ENCODE data around the gene ADAMTSL4.

DNA sequence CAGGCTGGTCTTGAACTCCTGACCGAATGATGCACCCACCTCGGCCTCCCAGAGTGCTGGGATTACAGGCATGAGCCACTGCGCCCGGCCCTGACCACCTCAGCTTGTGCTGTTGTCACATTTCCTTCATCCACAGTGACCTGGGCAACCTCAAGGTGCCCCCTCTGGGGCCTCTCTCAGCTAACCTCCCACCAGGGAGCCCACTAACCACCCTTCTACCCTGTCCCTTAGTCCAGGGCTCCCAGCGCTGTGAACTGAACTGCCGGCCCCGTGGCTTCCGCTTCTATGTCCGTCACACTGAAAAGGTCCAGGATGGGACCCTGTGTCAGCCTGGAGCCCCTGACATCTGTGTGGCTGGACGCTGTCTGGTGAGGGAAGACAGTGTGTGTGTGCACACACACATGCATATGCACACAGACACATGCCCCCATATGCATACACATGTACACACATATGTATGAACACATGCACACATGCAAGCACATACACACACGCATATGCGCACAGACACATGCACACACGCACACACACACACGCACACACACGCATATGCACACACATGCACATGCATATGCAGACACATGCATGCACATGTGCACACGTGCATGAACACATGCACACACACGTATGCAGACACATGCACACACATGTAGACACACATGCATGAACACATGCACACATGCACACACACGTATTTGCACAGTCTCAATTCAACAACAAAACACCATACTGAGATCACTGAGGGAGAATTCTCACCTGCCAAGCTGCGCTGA, 6.2 kb downstream of the ADAMTSL4 start:
- TF ChIP-seq CHD1 (IDR thresholded peaks at IDR 0.05; ENCODE audit: low read length) (no peak), POLR2A (conservative IDR thresholded peaks at IDR 0.05) (peak; percentile 58), SLC30A9 (CRISPR knock-in tag; IDR thresholded peaks at IDR 0.05) (no peak), CHD4 (IDR thresholded peaks at IDR 0.05; ENCODE audit: insufficient read depth, insufficient replicate concordance, low read depth, low read length, poor library complexity, severe bottlenecking) (no peak), CTCF (IDR thresholded peaks at IDR 0.05 in 2 of 3, conservative IDR thresholded peaks at IDR 0.05 in 1 of 3; ENCODE audit: insufficient read depth in 2 of 3, low read depth in 1 of 3, low read length in 3 of 3) (no peak), SPI1 (IDR thresholded peaks at IDR 0.05; ENCODE audit: borderline replicate concordance, low read depth, low read length) (no peak), MAFF (IDR thresholded peaks at IDR 0.05; ENCODE audit: low read length) (no peak), ZBTB7A (IDR thresholded peaks at IDR 0.05; ENCODE audit: borderline replicate concordance, control insufficient read depth, low read depth, low read length) (no peak), HMG20A (CRISPR knock-in tag; conservative IDR thresholded peaks at IDR 0.05) (no peak), GABPA (tag; conservative IDR thresholded peaks at IDR 0.05; ENCODE audit: low read depth) (no peak), HEY1 (CRISPR knock-in tag; IDR thresholded peaks at IDR 0.05; ENCODE audit: borderline replicate concordance) (no peak), BDP1 (IDR thresholded peaks at IDR 0.05; ENCODE audit: insufficient read depth, insufficient read length) (no peak), CREB5 (CRISPR knock-in tag; IDR thresholded peaks at IDR 0.05) (no peak)
- TF ChIP-seq, protein P1, sequence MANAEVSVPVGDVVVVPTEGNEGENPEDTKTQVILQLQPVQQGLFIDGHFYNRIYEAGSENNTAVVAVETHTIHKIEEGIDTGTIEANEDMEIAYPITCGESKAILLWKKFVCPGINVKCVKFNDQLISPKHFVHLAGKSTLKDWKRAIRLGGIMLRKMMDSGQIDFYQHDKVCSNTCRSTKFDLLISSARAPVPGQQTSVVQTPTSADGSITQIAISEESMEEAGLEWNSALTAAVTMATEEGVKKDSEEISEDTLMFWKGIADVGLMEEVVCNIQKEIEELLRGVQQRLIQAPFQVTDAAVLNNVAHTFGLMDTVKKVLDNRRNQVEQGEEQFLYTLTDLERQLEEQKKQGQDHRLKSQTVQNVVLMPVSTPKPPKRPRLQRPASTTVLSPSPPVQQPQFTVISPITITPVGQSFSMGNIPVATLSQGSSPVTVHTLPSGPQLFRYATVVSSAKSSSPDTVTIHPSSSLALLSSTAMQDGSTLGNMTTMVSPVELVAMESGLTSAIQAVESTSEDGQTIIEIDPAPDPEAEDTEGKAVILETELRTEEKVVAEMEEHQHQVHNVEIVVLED (CRISPR knock-in tag; IDR thresholded peaks at IDR 0.05): no peak

Measured in K562 (cell line).